SH-SY5Y (cell line): ENCODE data around the gene MMP2.

ENCODE experiments used
- GATA2 ChIP-seq: IDR thresholded peaks from 2 replicates; pipeline ENCODE4 v1.6.1; 2011; ENCODE audit warnings: mild to moderate bottlenecking, low read depth, low read length
- GATA3 ChIP-seq: IDR thresholded peaks from 2 replicates; pipeline ENCODE4 v1.6.1; 2011; ENCODE audit warnings: low read depth, mild to moderate bottlenecking, low read length, moderate library complexity

Gene MMP2

GRCh38 chr16:55479430-55480140, 587 bp downstream of the MMP2 start:
- TF ChIP-seq GATA2 (no peak), GATA3 (no peak)

- TF ChIP-seq GATA2, result no peak
Measured at GRCh38 chr16:55480228-55480655, 1.2 kb downstream of the MMP2 start.

GRCh38 chr16:55481023-55481422, 2.0 kb downstream of the MMP2 start:
- TF ChIP-seq GATA3, result no peak
- TF ChIP-seq GATA2, result no peak

DNA sequence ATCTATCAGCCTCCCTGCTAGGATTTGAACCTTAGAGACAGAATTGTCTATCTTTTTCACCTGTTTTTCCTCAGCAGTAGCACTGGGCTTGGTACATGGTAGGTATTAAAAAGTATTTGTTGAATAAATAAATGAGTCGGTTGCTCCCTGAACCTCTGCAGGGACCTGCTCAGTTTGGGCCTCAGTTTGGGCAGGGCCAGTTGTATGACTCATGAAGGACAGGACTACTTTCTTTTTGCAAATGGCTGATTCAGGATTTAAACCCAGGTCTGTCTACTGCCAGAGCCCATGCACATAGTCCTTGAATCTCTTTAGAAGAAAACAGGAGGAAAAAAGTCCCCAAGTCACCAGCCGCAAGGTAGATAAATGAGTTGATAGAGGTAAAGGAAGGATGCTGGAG, 3.1 kb downstream of the MMP2 start:
- TF ChIP-seq GATA3 (no peak), GATA2 (no peak)

- TF ChIP-seq GATA3 (no peak), GATA2 (no peak)
Measured at GRCh38 chr16:55487048-55487803, 8.2 kb downstream of the MMP2 start.

DNA sequence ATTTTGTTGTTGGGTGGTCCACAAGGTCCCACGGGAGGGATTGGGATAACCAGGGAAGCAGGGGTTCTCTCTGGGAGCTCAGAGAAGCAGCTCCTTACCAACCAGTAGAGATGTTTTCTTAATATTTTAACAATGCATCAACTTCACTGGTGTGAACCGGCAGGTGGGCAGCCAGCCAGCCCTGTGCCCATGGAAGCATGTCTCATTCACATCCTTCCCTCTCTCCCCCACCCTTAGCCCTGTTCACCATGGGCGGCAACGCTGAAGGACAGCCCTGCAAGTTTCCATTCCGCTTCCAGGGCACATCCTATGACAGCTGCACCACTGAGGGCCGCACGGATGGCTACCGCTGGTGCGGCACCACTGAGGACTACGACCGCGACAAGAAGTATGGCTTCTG, 9.3 kb downstream of the MMP2 start:
- TF ChIP-seq GATA2 (no peak), GATA3 (no peak)

DNA sequence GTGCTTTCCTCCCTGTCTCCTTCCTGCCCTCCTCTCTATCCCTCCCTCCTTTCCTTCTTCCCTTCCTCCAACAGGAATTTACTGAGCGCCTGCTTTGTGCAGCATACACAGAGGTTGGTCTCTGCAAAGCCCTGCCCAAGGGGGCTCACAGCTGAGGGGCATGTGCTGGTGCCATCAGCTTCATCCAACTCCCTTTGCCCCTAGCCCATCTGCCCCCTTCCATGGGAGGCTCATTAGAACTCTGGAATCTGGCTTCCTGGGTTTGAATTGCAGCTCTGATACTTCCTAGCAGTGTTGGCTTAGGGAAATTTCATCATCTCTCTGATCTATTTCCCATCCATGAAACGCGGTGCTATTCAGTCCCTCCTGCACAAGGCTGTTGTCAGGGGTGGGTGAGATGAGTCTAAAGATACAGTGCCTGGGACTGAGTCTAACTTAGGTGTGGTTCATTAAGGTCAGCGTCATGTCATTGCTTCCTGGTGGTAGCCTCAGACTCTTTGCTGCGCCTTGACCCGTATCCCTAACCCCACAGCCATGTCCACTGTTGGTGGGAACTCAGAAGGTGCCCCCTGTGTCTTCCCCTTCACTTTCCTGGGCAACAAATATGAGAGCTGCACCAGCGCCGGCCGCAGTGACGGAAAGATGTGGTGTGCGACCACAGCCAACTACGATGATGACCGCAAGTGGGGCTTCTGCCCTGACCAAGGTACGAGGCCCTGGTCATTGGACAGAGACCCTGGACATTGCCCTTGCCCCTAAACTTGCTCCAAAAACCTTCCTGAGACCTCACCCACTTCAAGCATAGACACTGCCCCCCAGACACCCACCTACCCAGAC, 10.3 kb downstream of the MMP2 start:
- TF ChIP-seq GATA3 (no peak), GATA2 (no peak)

DNA sequence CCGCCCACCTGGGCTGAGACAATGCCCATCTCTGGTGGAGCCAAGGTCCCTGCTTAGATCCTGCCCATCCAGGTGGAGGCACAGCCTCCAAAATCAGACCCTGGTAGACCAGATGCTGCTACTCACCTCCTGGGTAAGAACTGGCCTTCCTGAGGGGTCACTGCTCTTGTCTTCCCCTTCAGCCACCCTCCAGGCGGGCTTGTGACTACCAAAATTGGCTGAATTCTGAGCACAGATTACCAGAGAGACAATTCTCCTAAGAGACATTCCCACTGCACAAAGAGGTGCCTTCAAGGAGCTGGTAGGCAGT, 10.9 kb downstream of the MMP2 start:
- no peak for TF ChIP-seq GATA3
- no peak for TF ChIP-seq GATA2

GRCh38 chr16:55490301-55490700, 11.3 kb downstream of the MMP2 start:
- TF ChIP-seq GATA2, result no peak
- no peak for TF ChIP-seq GATA3

- TF ChIP-seq GATA2 (no peak), GATA3 (no peak)
Measured at GRCh38 chr16:55491691-55492090, 12.7 kb downstream of the MMP2 start.

DNA sequence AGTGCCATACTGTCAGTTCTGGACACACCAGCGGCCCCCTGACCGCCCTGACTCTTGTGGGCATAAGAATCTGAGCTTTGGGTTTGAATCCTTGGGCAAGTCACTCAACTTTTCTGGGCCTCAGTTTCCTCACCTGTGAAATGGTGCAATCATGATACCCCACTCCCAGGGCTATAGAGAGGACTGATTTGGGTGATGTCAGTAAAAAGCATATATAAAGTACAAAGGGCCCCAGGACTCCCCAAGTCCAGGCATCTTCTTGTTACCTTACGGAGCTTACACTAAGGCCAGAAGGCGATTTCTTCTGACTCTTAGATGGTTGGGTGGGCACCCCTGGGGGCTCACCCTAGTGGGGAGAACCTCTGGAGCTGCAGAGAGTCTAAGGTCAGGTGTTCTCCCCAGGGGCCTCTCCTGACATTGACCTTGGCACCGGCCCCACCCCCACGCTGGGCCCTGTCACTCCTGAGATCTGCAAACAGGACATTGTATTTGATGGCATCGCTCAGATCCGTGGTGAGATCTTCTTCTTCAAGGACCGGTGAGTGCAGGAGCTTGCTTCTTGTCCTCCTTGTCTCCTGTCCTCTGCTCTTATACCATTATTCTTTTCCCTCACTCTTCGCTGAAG, 13.9 kb downstream of the MMP2 start:
- no peak for TF ChIP-seq GATA2
- no peak for TF ChIP-seq GATA3

DNA sequence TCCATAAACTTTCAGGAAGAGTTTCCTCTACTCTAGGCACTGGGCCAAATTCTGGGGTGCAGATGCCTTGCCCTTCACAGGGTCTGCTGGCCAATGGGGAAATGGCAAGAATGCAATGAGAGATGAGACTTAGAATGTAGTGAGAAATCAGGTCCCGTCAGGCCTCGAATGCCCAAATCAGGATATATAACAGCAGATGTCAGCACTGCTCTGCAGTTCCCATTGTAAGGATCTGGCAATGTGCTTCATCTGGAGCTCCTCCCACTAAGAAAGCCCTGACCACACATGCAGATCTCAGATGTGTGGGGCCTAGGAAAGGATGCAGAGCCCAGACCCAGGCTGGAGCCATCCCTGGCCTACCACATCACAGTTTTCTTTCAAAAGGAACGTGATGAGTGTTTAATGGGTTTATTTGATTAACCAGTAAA, 16.0 kb downstream of the MMP2 start:
- TF ChIP-seq GATA3, result no peak
- TF ChIP-seq GATA2, result no peak

DNA sequence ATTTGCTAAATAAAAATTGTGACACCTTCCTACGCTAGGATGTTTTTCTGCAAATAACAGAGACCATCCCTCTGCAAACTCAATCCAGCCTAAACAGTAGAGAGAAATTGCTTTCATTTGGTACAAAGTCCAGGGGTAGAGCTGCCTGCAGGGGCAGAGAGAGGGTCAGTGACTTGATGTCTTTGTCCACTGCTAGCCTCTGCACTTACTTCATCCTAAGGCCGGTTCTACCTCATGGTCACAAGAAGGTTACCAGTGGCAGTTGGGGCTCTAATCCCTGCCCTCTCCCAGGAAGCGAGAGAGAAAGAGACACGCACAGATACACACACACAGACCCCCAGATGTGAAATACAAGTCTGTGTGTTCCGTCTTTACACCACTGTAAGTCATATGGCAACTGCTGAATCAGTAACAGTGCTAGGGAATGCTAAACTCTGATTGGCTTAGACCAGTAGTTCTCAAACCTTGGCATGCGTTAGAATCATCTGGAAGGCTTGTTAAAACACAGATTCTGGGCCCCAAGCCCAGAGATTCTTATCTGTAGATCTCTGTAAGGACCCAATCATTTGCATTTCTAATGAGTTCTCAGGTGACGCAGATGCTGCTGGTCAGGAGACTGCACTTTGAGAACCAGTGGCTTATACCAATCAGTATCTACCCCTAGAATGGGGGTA, 16.8 kb downstream of the MMP2 start:
- TF ChIP-seq GATA3 (no peak), GATA2 (peak; percentile 56)

DNA sequence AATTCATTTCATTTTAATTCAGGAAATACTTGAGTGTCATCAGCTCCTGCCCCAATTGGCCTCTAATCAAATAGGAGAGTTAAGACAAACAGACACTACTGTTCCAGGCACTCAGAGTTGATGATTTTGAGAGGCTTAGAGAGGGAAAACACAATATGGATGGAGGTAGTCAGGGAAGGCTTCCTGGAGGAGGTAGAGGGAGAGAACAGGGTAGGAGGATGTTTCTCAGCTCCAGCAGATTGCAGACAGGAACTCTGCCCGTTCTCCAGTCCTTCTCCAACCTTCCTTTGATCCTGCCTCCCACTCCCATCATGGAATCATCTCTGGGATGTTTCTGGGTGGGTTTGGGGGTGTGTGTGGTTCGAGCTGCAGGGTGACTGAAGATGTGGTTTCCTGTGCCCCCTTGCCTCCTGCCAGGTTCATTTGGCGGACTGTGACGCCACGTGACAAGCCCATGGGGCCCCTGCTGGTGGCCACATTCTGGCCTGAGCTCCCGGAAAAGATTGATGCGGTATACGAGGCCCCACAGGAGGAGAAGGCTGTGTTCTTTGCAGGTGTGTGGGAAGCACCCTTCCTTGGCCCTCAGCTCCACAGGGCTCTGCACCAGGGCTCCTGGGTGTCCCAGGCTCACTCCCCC, 17.6 kb downstream of the MMP2 start:
- TF ChIP-seq GATA3, result no peak
